Glomerular visceral epithelial cell (primary cell): Measurements from ENCODE around the gene TTC13.

Experiments used
- DNase-seq: peaks from one replicate; pipeline ENCODE4 v3.0.0-alpha.2; 2016; ENCODE audit errors: extremely low spot score

Gene TTC13

DNA sequence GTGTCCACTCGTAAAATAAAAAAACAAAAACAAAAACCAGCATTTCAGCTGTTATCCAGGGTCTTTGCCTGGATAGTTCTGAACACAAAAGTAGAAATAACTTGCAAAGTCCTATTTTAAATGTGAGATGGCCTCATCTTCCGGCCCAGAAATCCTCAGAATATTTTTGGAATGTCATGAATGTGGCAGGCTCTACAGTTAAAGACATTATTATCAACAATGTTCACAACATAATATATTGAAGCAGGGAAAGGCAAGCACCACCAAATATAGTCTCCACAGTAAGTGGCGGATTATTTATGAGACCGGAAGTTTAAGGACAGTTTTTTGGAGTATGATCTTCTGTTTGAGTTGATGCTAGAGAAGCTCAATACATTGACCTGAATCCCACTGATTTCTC is 109.2 kb downstream of the TTC13 start:
- no peak for DNase-seq

- peak; percentile 57 for DNase-seq
Observed at GRCh38 chr1:230868736-230869385, 109.8 kb downstream of the TTC13 start.

DNA sequence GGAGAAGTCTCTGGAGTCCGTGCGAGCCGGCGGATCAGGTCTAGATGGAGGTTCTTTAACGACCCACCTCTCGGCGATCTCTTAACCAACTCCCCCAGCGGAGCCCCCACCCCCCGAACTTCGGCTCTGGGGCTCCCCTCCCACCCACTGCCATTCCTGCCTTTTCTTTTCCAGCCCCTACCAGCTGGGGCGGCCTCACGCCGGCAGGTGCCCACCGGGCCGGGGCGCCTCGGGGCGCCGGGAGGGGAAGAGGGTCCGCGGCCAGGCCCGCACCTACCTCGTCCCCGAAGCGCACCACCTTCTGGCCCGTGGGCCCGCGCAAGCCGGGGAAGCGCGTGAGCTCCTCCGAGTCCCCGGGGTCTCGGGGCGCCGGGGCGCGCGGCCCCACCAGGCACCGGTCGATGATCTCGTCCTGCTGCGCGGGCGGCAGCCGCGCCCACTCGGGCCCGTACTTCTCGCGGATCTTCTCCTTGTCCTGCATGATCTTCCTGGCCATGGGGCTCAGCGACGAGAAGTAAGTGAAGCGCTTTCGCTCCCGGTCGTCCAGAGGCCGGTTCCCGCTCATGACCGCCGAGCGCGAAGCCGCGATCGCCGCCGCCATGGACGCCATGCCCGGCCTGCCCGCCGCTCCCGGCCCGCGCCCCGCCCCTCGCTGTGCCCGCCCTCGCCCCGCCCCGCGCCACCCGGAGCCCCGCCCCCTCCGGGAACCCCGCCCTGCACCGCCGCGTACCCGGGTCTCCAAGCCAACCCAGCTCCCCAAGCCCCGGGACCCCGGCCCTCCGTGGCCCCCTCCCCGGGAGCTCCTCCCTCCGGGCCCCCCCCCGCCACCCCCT is 110.5 kb downstream of the TTC13 start, which contains the start of gene C1orf198:
Gene C1orf198, minus strand, starts transcription at position 619 of the 833 bp plus-strand sequence. Its CDS starts 9 bp downstream, at position 610.
- peak; percentile 73 for DNase-seq

GRCh38 chr1:230867101-230867902 is 111.4 kb downstream of the TTC13 start:
- DNase-seq, result no peak

GRCh38 chr1:230866171-230867070 is 112.2 kb downstream of the TTC13 start:
- DNase-seq, result peak; percentile 45

DNA sequence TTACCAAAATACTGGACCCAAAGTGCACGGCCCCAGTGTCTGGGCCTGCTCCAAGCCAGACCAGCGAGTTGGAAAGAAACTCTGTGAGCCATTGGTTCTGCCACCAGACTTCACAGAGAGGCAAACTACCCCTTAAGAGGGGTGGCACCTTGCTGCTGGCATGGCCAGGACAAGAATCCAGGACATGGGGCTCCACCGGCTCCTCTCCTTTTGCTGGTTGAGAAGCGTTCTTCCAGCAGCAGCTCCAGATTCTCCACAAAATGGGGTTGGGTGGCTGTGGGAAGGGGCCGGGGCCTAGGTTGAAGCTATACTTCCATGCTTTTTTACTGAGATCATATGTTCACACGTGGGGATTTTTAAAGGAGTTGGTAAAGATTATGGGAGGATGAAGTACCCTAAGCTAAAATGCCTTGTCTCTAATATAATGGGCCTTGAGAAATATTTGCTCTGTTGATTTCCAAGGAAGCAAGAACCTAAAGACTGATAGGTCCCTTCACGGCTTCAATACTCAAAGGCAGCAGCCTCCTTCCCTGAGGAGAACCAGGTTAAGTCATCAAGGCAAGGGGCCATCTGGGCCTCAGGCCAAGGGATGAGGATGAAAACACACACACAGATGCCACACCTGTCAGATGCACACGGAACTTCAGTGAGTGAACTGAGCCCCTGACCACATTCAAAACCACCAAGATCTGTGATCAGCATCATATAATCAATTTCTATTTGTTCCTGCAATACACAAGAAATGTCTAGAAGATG is 113.4 kb downstream of the TTC13 start:
- no peak for DNase-seq

- no peak for DNase-seq
Observed at GRCh38 chr1:230864441-230864840, 114.2 kb downstream of the TTC13 start.

GRCh38 chr1:230863449-230863848 is 115.2 kb downstream of the TTC13 start:
- no peak for DNase-seq

GRCh38 chr1:230861970-230862595 is 116.6 kb downstream of the TTC13 start:
- DNase-seq, result no peak

DNA sequence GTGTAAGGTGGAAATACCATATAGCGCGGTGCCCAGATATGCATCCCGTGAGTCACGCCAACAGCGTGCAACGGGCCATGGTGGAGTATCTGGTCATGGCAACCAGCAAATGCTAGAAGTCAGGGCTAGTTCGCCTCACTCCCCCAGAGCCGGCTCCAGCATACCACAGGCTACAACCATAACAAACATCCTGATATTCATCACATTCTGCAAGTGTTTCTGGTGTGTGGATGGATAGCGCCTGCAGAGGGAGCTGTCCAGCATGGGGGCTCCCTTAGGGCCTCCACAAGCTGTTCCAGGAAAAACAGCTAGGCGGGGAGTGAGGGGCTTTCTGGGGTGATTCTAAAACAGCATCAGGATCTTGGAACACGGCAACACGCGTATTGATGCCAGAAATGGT is 117.2 kb downstream of the TTC13 start:
- DNase-seq, result no peak

- no peak for DNase-seq
Observed at GRCh38 chr1:230860617-230861384, 117.9 kb downstream of the TTC13 start.

DNA sequence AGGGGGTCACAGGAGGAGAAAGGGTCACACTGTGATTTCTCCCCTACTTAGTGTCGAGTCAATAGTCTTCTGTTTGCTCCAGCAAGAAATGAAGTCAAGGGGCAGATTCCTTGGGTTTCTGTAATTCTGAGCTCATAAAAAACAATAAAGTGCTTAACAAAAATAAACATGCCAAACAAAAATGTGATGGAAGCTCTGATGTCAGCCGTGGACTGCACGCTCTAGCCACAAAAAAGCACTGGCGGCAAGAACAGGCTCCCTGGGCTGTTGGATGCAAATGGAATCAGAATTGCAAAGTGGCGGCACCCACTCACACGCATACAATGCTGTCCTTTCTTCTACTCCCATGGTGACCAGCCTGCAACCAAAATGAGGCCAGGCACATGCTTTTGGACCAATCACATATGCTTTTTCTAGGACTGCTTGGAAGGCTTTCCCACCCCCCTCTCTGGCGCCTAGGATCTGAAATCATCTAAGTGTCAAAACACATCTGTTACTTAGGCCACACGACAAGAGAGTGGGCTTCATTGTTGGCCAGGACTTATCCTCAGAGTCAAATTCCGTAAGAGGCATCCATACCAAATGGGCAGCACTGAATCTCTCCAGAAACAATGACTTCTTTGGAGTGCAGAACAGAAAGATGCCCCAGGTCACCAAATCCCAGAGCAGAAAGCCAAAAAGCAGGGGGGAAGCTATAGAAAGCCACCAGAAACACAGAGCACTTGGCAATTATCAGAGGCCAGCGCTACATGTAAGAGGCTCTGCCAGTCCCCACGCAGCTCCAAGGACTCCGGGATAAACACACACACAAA is 119.5 kb downstream of the TTC13 start:
- DNase-seq, result no peak

DNA sequence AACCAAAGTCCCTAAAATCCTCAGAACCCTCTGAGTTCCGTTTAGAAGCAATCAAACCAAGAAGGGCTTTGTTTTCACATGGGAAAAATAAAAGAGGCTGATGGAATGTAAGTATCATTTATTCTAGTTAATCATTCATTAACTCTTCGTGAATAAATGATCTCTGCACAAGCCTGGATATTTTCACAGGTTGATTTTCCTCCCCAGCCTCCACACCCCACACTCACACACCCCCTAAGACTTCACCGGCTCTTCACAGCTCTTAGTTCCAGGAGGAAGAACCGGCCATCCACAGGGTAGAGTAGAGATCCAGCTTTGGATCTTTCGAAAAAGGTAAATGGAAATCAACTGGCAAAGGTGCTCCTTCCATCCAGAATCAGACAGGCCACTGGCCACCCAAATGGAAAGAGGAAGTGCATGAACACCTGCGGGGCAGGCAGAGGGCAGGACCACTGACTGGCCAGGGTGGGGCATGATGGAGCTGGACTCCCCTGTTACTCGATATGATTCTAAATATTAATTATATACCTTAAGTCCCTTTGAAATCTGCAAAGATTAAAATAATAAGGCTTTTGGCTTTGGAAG is 120.3 kb downstream of the TTC13 start:
- DNase-seq, result no peak

- no peak for DNase-seq
Observed at GRCh38 chr1:230857822-230858221, 120.8 kb downstream of the TTC13 start.

DNA sequence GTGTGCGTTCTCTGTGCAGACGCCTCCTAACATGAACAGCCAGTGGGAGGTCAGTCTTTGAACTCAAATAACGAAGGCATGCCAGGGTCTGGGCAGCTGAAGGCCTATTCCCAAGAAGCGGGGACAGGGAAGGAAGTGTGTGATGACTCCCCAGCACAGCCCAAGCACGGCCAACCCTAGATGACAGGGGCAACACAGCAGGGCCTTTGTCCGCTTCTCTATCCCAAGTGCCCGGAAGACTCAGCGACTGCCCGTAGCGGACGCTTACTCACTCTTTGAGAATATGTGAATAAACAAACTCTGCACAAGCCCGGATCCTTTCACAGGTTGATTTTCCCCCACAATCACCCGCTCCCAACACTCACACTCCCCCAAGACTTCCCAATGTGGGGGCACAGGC is 121.6 kb downstream of the TTC13 start:
- DNase-seq, result peak; percentile 46
